ENCODE data around the gene TMEM132D. TPM values are rescaled to one million over a fixed set of nuclear protein-coding genes. Genes with fewer than 3 reads are reported as not detected.

TMEM132D gene
- total RNA-seq, 2 experiments from 2014 or later: not detected

DNA sequence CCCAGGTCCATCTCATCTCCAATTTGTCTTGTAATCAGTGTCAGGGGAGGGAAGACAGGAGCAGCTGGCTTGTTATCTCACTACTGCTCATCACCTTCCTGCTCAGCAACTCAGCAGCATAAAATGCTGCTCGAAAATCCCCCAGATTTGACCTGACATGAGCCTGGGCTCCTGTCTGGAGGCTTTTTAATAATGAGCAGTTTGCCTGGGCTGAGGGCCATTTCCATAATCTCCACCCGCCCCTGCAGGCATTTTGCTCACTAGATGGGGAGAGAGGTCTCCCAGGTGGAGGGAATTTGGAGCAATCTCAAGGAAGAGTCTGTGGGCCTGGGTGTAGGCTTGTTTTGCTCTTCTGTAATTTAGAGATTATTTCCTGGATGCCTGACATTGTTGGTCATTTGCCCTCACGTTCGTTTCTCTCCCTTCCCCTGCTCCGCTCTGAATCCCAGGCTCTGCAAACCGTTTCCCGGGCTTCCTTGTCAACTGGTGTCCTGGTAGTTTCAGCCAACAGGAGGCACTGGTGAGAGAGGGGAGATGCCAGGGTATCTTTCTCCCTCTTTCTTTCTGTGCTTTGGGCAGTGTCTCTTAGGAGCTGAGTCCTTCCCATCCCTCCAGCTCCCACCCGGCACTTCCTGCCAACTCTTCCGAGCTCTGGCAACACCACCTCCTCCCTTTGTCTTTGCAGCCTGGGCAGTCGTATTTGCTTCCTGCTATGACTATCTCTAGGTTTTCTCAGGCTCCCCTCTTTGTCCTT, 751.3 kb downstream of the TMEM132D start:
- no peak overlapping the region for H3K4me3 Mint-ChIP-seq
- no peak overlapping the region for H3K27ac Mint-ChIP-seq
- H3K36me3 Mint-ChIP-seq: no peaks in the 10 kb centered on the region
- no peaks in the 10 kb centered on the region for H3K4me1 Mint-ChIP-seq
- DNase-seq: no peak
- H3K9me3 Mint-ChIP-seq: no peaks in the 10 kb centered on the region
- no peaks in the 10 kb centered on the region for H3K27me3 Mint-ChIP-seq

DNA sequence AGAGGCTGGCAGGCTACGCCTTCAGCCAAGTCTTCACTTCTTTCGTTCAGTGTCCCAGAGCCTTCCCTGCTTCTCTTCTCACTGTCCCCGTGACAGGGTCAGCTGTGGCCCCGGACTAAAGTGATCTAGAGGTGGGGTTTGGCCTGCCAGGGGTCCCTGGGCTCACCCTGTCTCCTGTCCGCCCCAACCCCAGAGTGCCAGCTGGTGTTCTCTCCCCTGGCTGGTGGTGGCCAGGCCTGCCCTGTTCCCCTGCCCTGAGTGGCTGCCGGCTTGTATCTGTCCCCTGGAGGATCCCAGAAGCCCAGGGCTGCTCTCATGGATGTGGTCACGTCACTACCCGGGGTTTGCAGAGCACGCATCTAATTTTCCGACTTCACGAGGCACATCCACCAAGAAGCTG, 753.1 kb downstream of the TMEM132D start:
- no peaks in the 10 kb centered on the region for H3K4me1 Mint-ChIP-seq
- H3K36me3 Mint-ChIP-seq: no peaks in the 10 kb centered on the region
- no peaks in the 10 kb centered on the region for H3K9me3 Mint-ChIP-seq
- H3K27me3 Mint-ChIP-seq: no peaks in the 10 kb centered on the region
- H3K4me3 Mint-ChIP-seq: no peak overlapping the region
- H3K27ac Mint-ChIP-seq: no peak overlapping the region
- no peak for DNase-seq

DNA sequence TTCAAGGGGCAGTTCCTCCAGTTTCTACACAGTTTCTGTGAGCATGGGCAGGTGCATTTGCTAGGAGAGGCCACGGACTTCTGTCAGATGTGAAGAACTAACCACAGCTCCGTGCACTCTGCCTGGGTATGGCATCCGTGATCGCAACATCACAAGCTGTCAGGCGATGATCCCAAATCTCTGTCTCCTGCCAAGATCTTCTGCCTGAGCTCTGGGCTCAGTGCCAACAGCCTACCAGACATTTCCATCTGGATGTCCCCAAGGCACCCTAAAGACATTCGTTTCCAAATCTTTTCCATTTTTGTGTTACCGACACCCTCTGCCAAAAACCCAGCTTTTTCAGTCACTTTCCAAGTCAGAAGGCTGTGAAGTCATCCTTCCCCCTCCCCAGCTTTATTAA, 758.4 kb downstream of the TMEM132D start:
- H3K4me1 Mint-ChIP-seq: no peaks in the 10 kb centered on the region
- no peak overlapping the region for H3K4me3 Mint-ChIP-seq
- H3K36me3 Mint-ChIP-seq: no peaks in the 10 kb centered on the region

DNA sequence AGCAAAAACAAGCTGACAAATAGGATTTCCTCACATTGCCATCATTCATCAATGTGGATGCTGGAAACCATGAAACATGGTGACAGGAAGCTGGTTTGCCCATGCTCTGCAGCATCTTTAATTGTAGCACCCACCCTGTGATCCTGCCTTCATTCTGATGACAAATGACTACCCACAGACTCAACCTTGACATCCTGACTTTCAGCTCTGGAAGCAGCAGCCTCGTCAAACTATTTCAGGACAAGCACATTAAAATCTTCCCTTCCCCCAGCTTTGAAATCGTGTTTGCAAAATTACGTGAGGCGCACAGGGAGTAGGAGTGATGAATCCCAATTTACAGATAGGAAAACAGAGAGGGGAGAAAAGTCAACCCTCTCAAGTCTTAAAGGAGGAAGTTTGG, 765.0 kb downstream of the TMEM132D start:
- Mint-ChIP-seq H3K9me3 (no peaks in the 10 kb centered on the region), H3K36me3 (no peaks in the 10 kb centered on the region), H3K27me3 (no peaks in the 10 kb centered on the region), H3K4me3 (no peak overlapping the region), H3K4me1 (no peaks in the 10 kb centered on the region), H3K27ac (no peak overlapping the region)
- DNase-seq: no peak

More for the DNA sequence above, 758.4 kb downstream of the TMEM132D start:
- Mint-ChIP-seq H3K9me3 (no peaks in the 10 kb centered on the region), H3K27me3 (no peaks in the 10 kb centered on the region), H3K27ac (no peak overlapping the region)
- no peak for DNase-seq

DNA sequence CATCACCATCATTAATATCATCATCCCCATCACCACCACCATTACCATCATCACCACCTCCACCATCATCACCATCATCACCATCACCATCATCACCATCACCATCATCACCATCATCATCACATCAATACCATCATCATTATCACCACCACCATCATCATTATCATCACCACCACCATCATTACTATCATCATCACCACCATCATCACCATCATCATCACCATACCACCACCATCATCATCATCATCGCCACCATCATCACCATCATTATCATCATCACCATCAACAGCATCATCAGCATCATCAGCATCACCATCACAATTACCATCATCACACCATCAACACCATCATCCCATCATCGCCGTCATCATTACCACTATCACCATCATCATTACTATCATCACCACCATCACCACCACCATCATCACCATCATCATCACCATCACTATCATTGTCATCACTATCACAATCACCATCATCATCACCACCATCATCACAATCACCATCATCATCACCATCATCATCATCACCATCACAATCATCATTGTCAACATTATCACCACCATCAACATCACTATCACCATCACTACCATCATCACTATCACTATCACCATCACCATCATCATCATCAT, 767.0 kb downstream of the TMEM132D start:
- Mint-ChIP-seq H3K36me3 (no peaks in the 10 kb centered on the region), H3K27me3 (no peaks in the 10 kb centered on the region), H3K9me3 (no peaks in the 10 kb centered on the region), H3K4me3 (no peak overlapping the region), H3K27ac (no peak overlapping the region), H3K4me1 (no peaks in the 10 kb centered on the region)
- DNase-seq: no peak

DNA sequence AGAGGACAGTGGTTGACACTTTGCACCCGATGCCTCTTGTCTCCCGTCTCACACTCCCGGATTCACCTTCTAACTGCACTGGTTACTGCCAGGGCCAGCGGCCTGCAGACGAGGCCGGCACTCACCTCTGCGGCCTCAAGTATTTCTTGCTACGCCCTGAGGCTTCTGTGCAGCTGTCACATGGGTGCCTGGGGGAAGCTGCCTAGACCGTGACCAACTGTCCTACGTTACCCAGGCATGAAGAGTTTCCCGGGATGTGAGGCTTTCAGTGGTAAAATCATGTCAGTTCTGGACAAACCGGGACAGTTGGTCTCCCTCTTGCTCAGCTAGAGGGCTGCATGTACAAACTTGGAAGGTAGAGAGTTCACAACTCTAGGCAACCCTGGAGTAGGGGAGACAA, 776.1 kb downstream of the TMEM132D start:
- no peaks in the 10 kb centered on the region for H3K4me1 Mint-ChIP-seq
- no peaks in the 10 kb centered on the region for H3K27me3 Mint-ChIP-seq
- no peak overlapping the region for H3K4me3 Mint-ChIP-seq
- no peaks in the 10 kb centered on the region for H3K9me3 Mint-ChIP-seq
- no peak overlapping the region for H3K27ac Mint-ChIP-seq
- no peaks in the 10 kb centered on the region for H3K36me3 Mint-ChIP-seq
- no peak for DNase-seq

DNA sequence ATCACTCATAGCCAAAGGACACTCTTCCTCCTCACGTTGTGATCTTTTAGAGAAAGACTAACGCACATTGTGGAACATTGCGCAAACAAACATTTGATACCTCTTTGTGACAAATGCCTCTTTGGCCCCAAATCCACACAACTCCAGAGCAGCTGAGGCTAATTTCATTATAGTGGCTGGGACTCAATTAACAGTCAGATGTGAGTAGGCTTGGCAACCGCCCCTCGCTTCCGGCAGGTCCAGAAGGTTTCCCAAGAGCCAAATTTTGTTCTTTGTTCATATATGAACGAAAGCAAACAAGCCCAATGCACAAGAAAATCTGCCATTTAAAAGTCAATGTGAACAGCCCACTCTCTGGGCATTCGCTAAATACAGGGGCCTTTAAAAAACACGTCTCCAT, 776.6 kb downstream of the TMEM132D start:
- H3K27me3 Mint-ChIP-seq: no peaks in the 10 kb centered on the region
- H3K4me3 Mint-ChIP-seq: no peak overlapping the region
- H3K27ac Mint-ChIP-seq: no peak overlapping the region
- H3K9me3 Mint-ChIP-seq: no peaks in the 10 kb centered on the region
- no peaks in the 10 kb centered on the region for H3K4me1 Mint-ChIP-seq
- H3K36me3 Mint-ChIP-seq: no peaks in the 10 kb centered on the region
- no peak for DNase-seq

DNA sequence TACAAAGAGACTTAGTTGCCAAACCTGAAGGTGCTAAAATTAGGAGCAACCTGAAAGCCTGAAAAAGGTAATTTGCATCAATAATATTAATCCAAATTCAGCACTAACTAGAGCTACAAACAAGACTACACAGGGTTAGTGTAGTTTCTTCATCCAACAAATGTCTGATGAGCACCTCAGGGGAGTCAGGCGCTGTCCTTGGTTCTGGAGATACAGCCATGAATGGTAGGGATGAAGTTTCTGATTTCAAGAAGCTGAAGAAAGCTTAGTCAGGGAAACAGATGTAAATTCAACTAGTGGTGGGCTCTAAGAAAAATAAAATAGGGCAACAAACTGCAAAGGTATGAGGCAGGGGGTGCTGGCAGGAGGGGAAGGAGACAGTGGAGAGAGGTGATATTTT, 784.3 kb downstream of the TMEM132D start:
- Mint-ChIP-seq H3K4me3 (no peak overlapping the region), H3K27ac (no peak overlapping the region), H3K27me3 (peaks cover 4% of the 10 kb centered on the region), H3K9me3 (no peaks in the 10 kb centered on the region), H3K4me1 (no peaks in the 10 kb centered on the region), H3K36me3 (no peaks in the 10 kb centered on the region)
- no peak for DNase-seq

DNA sequence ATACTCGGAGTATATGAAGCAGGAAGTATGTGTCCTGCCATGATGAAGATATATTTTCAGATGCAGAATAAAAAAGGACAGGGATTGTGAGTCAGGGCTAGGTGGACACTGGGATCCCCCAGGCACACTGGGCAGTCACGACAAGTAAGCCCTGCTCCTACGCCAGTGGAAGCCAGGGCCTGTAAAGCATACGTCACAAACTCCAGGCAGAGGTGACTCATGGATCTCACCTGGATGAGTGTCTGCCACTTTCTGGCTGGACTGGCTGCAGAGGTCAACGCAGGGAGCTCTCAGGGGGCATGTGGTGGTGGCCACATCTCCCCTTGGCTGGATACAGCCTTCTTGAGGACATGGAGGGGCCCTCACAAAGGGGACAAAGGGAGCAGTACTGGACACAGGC, 788.3 kb downstream of the TMEM132D start:
- Mint-ChIP-seq H3K27ac (no peak overlapping the region), H3K36me3 (no peaks in the 10 kb centered on the region), H3K9me3 (no peaks in the 10 kb centered on the region), H3K27me3 (peaks cover 7% of the 10 kb centered on the region), H3K4me1 (no peaks in the 10 kb centered on the region), H3K4me3 (no peak overlapping the region)
- DNase-seq: no peak

DNA sequence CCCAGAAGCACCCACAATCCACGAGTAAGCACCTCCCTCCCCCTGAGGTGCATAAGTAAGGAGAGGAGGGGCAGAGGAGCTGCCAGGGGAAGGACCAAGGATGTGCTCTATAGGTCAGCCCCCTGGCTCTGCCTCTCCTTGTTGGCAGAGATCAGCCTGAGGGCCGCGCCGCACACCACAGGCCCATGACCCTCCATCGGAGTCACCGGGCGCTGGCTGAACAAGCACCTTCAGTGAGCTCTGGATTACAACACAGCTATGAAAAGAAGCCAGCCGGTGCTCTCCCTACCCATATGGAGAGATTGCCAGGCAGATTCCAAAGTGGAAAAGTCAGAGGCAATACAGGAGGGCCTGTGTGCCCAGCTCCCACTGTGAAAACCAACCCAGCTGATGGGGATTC, 793.2 kb downstream of the TMEM132D start:
- no peaks in the 10 kb centered on the region for H3K36me3 Mint-ChIP-seq
- H3K27me3 Mint-ChIP-seq: peaks cover 7% of the 10 kb centered on the region
- no peak overlapping the region for H3K27ac Mint-ChIP-seq
- no peak for DNase-seq
- H3K4me1 Mint-ChIP-seq: no peaks in the 10 kb centered on the region
- peaks cover 2% of the 10 kb centered on the region for H3K9me3 Mint-ChIP-seq
- no peak overlapping the region for H3K4me3 Mint-ChIP-seq

DNA sequence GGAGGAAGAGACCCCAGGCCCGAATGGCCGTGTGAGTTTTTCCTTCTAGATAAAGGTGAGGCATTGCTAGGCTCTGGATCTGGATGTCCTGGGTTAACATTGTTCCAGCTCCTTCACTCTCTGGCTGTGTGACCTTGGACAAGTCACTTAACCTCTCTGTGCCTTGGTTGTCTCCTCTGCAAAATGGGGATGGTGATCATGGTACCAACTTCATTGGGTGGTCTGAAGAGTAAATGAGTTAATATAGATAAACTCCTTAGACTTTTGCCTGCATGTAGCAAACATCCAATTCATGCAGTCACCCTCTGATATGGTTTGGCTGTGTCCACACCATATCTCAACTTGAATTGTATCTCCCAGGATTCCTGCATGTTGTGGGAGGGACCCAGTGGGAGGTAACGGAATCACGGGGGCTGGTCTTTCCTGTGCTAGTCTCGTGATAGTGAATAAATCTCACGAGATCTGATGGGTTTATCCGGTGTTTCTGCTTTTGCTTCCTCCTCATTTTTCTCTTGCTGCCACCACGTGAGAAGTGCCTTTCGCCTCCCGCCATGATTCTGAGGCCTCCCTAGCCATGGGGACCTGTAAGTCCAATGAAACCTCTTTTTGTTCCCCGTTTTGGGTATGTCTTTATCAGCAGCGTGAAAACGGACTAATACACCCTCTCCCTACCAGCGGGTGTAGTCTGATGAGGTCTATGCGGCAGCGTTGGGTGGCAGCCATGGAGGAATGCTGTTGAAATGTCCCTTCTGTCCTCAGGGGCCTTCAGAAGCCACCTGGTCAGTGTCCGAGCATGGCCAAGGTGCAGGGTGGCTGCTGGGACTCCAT, 794.4 kb downstream of the TMEM132D start:
- no peaks in the 10 kb centered on the region for H3K4me1 Mint-ChIP-seq
- no peak overlapping the region for H3K27ac Mint-ChIP-seq
- no peaks in the 10 kb centered on the region for H3K36me3 Mint-ChIP-seq
- H3K4me3 Mint-ChIP-seq: no peak overlapping the region
- H3K27me3 Mint-ChIP-seq: peaks cover 3% of the 10 kb centered on the region
- peaks cover 2% of the 10 kb centered on the region for H3K9me3 Mint-ChIP-seq
- DNase-seq: no peak

DNA sequence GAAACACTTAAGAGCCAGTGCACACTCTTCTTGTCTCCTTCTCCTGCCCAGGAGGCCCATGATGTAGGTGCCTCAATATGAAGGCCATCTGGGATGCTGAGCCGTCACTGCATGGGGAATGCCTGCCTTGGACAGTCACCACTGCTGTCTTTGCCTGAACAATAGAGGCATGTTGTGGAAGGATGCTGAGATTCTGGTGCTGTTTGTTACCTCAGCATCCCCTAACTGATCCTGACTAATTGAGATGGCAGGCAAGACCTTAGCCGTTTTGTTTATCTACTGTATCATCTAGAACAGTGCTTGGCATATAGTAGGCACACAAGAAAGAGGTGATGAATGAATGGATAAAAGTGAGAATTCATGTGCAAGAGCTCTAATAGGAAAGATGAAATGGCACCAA, 797.1 kb downstream of the TMEM132D start:
- H3K9me3 Mint-ChIP-seq: peaks cover 5% of the 10 kb centered on the region
- DNase-seq: no peak
- H3K4me3 Mint-ChIP-seq: no peak overlapping the region
- no peaks in the 10 kb centered on the region for H3K36me3 Mint-ChIP-seq
- H3K4me1 Mint-ChIP-seq: no peaks in the 10 kb centered on the region
- H3K27me3 Mint-ChIP-seq: peaks cover 4% of the 10 kb centered on the region
- H3K27ac Mint-ChIP-seq: no peak overlapping the region

DNA sequence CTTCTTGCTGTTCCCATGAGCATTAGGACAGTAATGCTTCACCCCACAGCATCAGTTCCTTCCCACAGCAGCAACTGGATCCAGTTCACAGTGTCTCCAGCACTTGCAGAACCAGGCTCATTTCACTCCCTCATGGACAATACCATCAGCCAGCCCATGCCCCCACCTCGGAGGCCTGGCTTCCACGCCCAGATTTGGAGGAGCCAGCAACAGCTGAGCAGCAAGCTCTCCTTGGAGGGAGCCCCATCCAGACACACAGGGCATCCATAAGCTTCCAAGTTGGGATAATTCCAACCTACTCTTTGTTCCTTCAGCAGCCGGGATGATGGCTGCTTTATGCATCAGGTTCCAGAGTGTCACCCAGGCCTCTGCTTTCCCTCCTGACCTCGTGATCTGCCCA, 800.6 kb downstream of the TMEM132D start:
- Mint-ChIP-seq H3K27ac (no peak overlapping the region), H3K9me3 (peaks cover 5% of the 10 kb centered on the region), H3K36me3 (no peaks in the 10 kb centered on the region), H3K27me3 (peaks cover 4% of the 10 kb centered on the region), H3K4me3 (no peak overlapping the region), H3K4me1 (no peaks in the 10 kb centered on the region)
- no peak for DNase-seq

DNA sequence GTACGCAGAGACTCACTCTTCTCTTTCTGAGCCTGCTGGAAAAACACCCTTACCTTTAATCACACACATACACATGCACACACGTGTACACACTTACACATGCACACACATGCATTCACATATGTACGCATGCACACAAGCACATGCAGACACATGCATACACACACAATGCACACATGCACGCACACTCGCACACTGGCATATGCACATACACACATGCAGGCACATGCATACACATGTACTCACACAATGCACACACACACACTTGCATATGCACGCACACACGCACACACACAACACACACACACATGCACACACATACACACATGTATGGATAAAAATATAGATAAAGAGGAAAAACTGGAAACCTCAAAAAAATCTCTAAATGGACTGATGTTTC, 801.6 kb downstream of the TMEM132D start:
- no peaks in the 10 kb centered on the region for H3K36me3 Mint-ChIP-seq
- peaks cover 4% of the 10 kb centered on the region for H3K27me3 Mint-ChIP-seq

DNA sequence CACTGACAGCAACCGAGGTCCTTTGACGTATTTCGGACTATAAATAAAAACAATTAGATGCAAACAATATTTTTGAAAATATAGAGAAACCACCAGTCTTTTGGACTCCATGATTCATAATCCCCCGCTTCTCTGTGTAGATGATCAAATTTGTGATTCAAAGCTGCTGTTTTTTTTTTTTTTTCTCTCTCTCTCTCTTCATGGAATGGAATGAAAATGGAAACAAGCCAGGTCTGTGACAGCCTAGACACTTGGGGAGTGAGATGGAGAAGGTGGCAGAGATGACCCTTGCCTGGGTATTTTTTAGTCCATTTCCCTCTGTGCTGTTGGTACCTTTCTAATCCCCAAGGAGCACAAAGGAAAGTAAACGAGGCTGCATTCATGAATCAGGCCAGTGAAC, 802.0 kb downstream of the TMEM132D start:
- DNase-seq: no peak
- Mint-ChIP-seq H3K9me3 (peaks cover 5% of the 10 kb centered on the region), H3K36me3 (no peaks in the 10 kb centered on the region), H3K27ac (peak overlapping the region; percentile 4), H3K27me3 (peaks cover 4% of the 10 kb centered on the region), H3K4me1 (no peaks in the 10 kb centered on the region), H3K4me3 (no peak overlapping the region)

More for the DNA sequence above, 801.6 kb downstream of the TMEM132D start:
- Mint-ChIP-seq H3K27ac (no peak overlapping the region), H3K4me1 (no peaks in the 10 kb centered on the region), H3K4me3 (no peak overlapping the region), H3K9me3 (peaks cover 5% of the 10 kb centered on the region)
- no peak for DNase-seq
